Cardiac ventricle fibroblast (primary cell): ENCODE data around the gene LOXHD1. TPM values are rescaled to one million over a fixed set of nuclear protein-coding genes. Genes with fewer than 3 reads are reported as not detected.

Experiments used
- total RNA-seq: library from RNA; depleted of rRNA; stranded (reverse); fragments of >200 nt; gene quantifications from 2 replicates; pipeline ENCODE4 v1.2.3, GENCODE V29; 2015

Gene LOXHD1, protein sequence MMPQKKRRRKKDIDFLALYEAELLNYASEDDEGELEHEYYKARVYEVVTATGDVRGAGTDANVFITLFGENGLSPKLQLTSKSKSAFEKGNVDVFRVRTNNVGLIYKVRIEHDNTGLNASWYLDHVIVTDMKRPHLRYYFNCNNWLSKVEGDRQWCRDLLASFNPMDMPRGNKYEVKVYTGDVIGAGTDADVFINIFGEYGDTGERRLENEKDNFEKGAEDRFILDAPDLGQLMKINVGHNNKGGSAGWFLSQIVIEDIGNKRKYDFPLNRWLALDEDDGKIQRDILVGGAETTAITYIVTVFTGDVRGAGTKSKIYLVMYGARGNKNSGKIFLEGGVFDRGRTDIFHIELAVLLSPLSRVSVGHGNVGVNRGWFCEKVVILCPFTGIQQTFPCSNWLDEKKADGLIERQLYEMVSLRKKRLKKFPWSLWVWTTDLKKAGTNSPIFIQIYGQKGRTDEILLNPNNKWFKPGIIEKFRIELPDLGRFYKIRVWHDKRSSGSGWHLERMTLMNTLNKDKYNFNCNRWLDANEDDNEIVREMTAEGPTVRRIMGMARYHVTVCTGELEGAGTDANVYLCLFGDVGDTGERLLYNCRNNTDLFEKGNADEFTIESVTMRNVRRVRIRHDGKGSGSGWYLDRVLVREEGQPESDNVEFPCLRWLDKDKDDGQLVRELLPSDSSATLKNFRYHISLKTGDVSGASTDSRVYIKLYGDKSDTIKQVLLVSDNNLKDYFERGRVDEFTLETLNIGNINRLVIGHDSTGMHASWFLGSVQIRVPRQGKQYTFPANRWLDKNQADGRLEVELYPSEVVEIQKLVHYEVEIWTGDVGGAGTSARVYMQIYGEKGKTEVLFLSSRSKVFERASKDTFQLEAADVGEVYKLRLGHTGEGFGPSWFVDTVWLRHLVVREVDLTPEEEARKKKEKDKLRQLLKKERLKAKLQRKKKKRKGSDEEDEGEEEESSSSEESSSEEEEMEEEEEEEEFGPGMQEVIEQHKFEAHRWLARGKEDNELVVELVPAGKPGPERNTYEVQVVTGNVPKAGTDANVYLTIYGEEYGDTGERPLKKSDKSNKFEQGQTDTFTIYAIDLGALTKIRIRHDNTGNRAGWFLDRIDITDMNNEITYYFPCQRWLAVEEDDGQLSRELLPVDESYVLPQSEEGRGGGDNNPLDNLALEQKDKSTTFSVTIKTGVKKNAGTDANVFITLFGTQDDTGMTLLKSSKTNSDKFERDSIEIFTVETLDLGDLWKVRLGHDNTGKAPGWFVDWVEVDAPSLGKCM (N-terminal part only)
- total RNA-seq: 0.05 TPM in 1 of 2 replicates, not detected in the other

GRCh38 chr18:46657115-46657955 lies at the start of gene LOXHD1:
LOXHD1 (minus strand) TSS chr18:46657220; CDS start chr18:46657033, 187 bp downstream.

Other genes with a start within 250 kb of the LOXHD1 start
- gene ST8SIA5, start 99.8 kb upstream of the LOXHD1 start, total RNA-seq: 0.10 TPM in 1 of 2 replicates, not detected in the other